Fibroblast of lung (primary cell): ENCODE results near the gene SERPINC1. TPM values are rescaled to one million over a fixed set of nuclear protein-coding genes. Genes with fewer than 3 reads are reported as not detected.

Experiments used
- DNase-seq, 2 donors: peaks; one replicate each; pipeline versions ENCODE4 v3.0.0 to v3.0.0-alpha.2; 2010; ENCODE audit warnings: low read depth in 2 of 2
- H2AFZ ChIP-seq: 2 replicates; pipeline ENCODE4 v1.5.1; 2012; ENCODE audit warnings: low read length, control low read depth, inconsistent platforms
- H3K27ac ChIP-seq: 2 replicates; pipeline ENCODE4 v1.5.1; 2011; ENCODE audit warnings: low read length, control low read depth; ENCODE audit not compliant: insufficient read depth
- H3K27me3 ChIP-seq: 2 replicates; pipeline ENCODE4 v1.5.1; 2011; ENCODE audit warnings: mild to moderate bottlenecking, low read length; ENCODE audit not compliant: control insufficient read depth, insufficient read depth
- H3K36me3 ChIP-seq: 2 replicates; pipeline ENCODE4 v1.5.1; 2011; ENCODE audit warnings: low read length; ENCODE audit not compliant: control insufficient read depth, insufficient read depth
- H3K4me1 ChIP-seq: 2 replicates; pipeline ENCODE4 v1.5.1; 2011; ENCODE audit warnings: low read length; ENCODE audit not compliant: control insufficient read depth, insufficient read depth; ENCODE audit errors: extremely low read depth
- H3K4me2 ChIP-seq: 2 replicates; pipeline ENCODE4 v1.5.1; 2011; ENCODE audit warnings: low read length, control low read depth; ENCODE audit not compliant: insufficient read depth; ENCODE audit errors: extremely low read depth
- H3K4me3 ChIP-seq, 4 experiments: fragments of 200-600 bp in 1 of 4; sonication (generic) in 1 of 4; replicated peaks in 1 of 4; 2 replicates each; pipeline ENCODE4 v1.5.1; 2011 to 2016; ENCODE audit warnings: low read length in 4 of 4, low read depth in 3 of 4, mild to moderate bottlenecking in 3 of 4, control low read depth in 2 of 4, inconsistent platforms in 1 of 4, mixed read lengths in 1 of 4; ENCODE audit not compliant: insufficient read depth in 1 of 4; ENCODE audit errors: control extremely low read depth in 1 of 4
- H3K79me2 ChIP-seq: 2 replicates; pipeline ENCODE4 v1.5.1; 2012; ENCODE audit warnings: mild to moderate bottlenecking, low read length, inconsistent platforms; ENCODE audit not compliant: control insufficient read depth, insufficient read depth
- H3K9ac ChIP-seq: 2 replicates; pipeline ENCODE4 v1.5.1; 2011; ENCODE audit warnings: mild to moderate bottlenecking, low read length, control low read depth; ENCODE audit not compliant: insufficient read depth
- H3K9me3 ChIP-seq: 2 replicates; pipeline ENCODE4 v1.5.1; 2012; ENCODE audit warnings: low read depth, low read length; ENCODE audit not compliant: control insufficient read depth, insufficient read depth
- H4K20me1 ChIP-seq: 2 replicates; pipeline ENCODE4 v1.5.1; 2011; ENCODE audit warnings: low read length; ENCODE audit not compliant: control insufficient read depth, insufficient read depth; ENCODE audit errors: extremely low read depth
- EZH2 ChIP-seq: IDR thresholded peaks from 2 replicates; pipeline ENCODE4 v1.5.1; 2012; ENCODE audit warnings: low read length, control low read depth, mild to moderate bottlenecking; ENCODE audit errors: missing control alignments
- polyA plus RNA-seq, 2 donors: library from polyadenylated mRNA; depleted of rRNA in 1 of 2; stranded (reverse) in 1 of 2; unstranded in 1 of 2; fragments of >200 nt; gene quantifications; 2 replicates each; pipeline ENCODE4 v1.2.1, GENCODE V29; 2011 to 2012; ENCODE audit warnings: missing spikeins in 1 of 2
- total RNA-seq: library from RNA; depleted of rRNA; stranded (reverse); fragments of >200 nt; gene quantifications from 2 replicates; pipeline ENCODE4 v1.2.1, GENCODE V29; 2014
- TF ChIP-seq, protein P1 (sequence below), 2 donors: IDR thresholded peaks in 1 of 2; conservative IDR thresholded peaks in 1 of 2; 1 replicate in 1 of 2; 2 replicates in 1 of 2; pipeline ENCODE4 v1.5.1; 2011 to 2012; ENCODE audit warnings: low read length in 2 of 2, control low read depth in 1 of 2, inconsistent platforms in 1 of 2, low read depth in 1 of 2, mild to moderate bottlenecking in 1 of 2

SERPINC1 gene
- total and polyA plus RNA-seq, 2 donors (not counting 1 experiment from before 2014, with no cell fraction given): not detected

DNA sequence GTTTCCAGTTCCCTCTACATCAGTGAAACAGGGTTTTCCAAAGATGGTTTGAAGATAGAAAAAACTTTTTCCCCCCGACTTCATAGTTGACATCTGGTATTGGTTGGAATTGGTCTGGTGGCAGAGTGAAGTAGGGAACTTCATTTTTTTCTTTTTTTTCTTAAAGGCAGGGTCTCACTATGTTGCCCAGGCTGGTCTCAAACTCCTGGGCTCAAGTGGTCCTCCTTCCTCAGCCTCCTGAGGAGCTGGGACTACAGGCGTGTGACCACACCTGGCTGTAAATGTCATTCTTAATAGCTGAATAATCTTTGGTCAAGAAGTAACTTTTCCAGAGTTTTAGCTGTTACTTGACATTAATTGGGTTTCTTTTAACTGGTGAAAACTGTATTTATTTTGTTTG, 27.2 kb downstream of the SERPINC1 start:
- DNase-seq: no peak
- Histone ChIP-seq H3K27ac (no peak overlapping the region), H3K9me3 (no peaks in the 10 kb centered on the region), H3K36me3 (peaks cover 3% of the 10 kb centered on the region), H3K4me3 (no peak overlapping the region), H3K9ac (no peak overlapping the region), H3K4me2 (no peak overlapping the region), H3K27me3 (no peaks in the 10 kb centered on the region), H3K79me2 (no peaks in the 10 kb centered on the region), H2AFZ (no peak overlapping the region), H4K20me1 (no peaks in the 10 kb centered on the region), H3K4me1 (no peaks in the 10 kb centered on the region)
- TF ChIP-seq, protein P1, sequence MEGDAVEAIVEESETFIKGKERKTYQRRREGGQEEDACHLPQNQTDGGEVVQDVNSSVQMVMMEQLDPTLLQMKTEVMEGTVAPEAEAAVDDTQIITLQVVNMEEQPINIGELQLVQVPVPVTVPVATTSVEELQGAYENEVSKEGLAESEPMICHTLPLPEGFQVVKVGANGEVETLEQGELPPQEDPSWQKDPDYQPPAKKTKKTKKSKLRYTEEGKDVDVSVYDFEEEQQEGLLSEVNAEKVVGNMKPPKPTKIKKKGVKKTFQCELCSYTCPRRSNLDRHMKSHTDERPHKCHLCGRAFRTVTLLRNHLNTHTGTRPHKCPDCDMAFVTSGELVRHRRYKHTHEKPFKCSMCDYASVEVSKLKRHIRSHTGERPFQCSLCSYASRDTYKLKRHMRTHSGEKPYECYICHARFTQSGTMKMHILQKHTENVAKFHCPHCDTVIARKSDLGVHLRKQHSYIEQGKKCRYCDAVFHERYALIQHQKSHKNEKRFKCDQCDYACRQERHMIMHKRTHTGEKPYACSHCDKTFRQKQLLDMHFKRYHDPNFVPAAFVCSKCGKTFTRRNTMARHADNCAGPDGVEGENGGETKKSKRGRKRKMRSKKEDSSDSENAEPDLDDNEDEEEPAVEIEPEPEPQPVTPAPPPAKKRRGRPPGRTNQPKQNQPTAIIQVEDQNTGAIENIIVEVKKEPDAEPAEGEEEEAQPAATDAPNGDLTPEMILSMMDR (conservative IDR thresholded peaks at IDR 0.05 in 1 of 2, IDR thresholded peaks at IDR 0.05 in 1 of 2; ENCODE audit: low read depth in 1 of 2, low read length in 2 of 2): no peak
- no peak for TF ChIP-seq EZH2

DNA sequence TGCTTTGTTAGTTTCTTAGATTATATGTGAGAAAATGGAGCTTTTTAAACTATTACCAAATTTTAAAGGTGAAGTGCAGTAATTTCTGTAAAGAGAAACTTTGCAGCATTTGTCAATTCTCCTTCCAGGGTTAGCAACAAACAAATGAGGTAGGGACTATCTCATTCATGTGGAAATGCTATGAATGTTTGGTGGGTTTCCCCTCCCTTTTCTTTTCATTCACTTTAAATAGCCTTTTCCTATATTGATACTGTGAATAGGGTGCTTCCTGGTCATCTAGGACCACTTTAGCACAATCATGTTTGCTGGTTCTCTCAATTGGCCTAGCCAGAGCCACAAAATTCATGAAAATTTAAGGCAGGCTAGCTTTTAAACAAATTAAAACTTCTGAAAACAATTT, 28.4 kb downstream of the SERPINC1 start:
- Histone ChIP-seq H3K27ac (no peak overlapping the region), H3K79me2 (no peaks in the 10 kb centered on the region), H3K9ac (no peak overlapping the region), H3K27me3 (no peaks in the 10 kb centered on the region), H3K4me1 (no peaks in the 10 kb centered on the region), H3K36me3 (peaks cover 3% of the 10 kb centered on the region), H2AFZ (no peak overlapping the region), H3K9me3 (no peaks in the 10 kb centered on the region), H4K20me1 (no peaks in the 10 kb centered on the region), H3K4me2 (no peak overlapping the region), H3K4me3 (no peak overlapping the region)
- DNase-seq: no peak
- TF ChIP-seq, protein P1 (conservative IDR thresholded peaks at IDR 0.05 in 1 of 2, IDR thresholded peaks at IDR 0.05 in 1 of 2; ENCODE audit: low read depth in 1 of 2, low read length in 2 of 2): no peak
- TF ChIP-seq EZH2: no peak

DNA sequence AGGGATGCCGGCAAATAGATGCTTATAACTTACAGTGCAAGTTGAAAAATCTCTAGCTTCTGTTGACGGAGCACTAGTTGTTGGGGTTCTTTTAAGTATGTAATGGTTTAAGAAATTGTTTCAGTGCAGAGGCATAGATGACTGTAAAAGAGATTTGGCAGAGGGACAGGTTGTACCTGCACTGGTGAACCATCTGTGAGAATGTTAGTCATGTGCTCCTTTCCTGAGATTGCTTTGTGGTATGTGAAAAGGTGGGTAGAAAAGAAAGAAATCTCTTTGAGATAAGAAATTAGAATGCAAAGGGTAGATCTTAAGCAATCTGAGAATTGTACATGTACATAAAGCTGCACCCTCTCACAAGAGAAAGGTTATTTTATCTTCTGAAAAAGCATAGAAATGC, 29.5 kb downstream of the SERPINC1 start:
- Histone ChIP-seq H3K9ac (no peak overlapping the region), H3K4me3 (no peak overlapping the region), H2AFZ (no peak overlapping the region), H3K36me3 (peaks cover 3% of the 10 kb centered on the region), H3K9me3 (no peaks in the 10 kb centered on the region), H3K79me2 (no peaks in the 10 kb centered on the region), H3K27me3 (no peaks in the 10 kb centered on the region), H3K4me1 (no peaks in the 10 kb centered on the region), H3K4me2 (no peak overlapping the region), H3K27ac (no peak overlapping the region), H4K20me1 (no peaks in the 10 kb centered on the region)
- TF ChIP-seq, protein P1 (conservative IDR thresholded peaks at IDR 0.05 in 1 of 2, IDR thresholded peaks at IDR 0.05 in 1 of 2; ENCODE audit: low read depth in 1 of 2, low read length in 2 of 2): no peak
- no peak for TF ChIP-seq EZH2
- no peak for DNase-seq
